ENCODE results near the gene PER1. TPM values are rescaled to one million over a fixed set of nuclear protein-coding genes. Genes with fewer than 3 reads are reported as not detected.

PER1 gene
- total and polyA plus RNA-seq, 10 of the 15 experiments (the other 5 are each of a cell fraction or from before 2014, with no cell fraction given): 0.02 to 25.1 (median 5.4) TPM

- TF ChIP-seq BACH1 (IDR thresholded peaks at IDR 0.05; ENCODE audit: borderline replicate concordance): peak; percentile 93
- TF ChIP-seq IKZF1 (conservative IDR thresholded peaks at IDR 0.05): peak; percentile 69
These were observed 10.2 kb upstream of the PER1 start, which contains the start of gene VAMP2 (continued) for GRCh38 chr17:8162233-8162996.

- peaks cover 0 to 5% of the 10 kb centered on the region in 2 experiments; a peak in 1 of 4 replicates for H3K36me3 ChIP-seq (ENCODE audit: control insufficient read depth in 2 of 2, insufficient read depth in 2 of 2, low read length in 1 of 2)
- DNase-seq (ENCODE audit: low read depth, low spot score): no peak
- TF ChIP-seq DPF2 (IDR thresholded peaks at IDR 0.05) (no peak), POLR2A (IDR thresholded peaks at IDR 0.05; ENCODE audit: low read depth, low read length) (peak; percentile 66), POLR2AphosphoS5 (IDR thresholded peaks at IDR 0.05; ENCODE audit: low read length) (peak; percentile 25; the same call in 1 of the 2 replicates)
- H2AFZ ChIP-seq (ENCODE audit: control insufficient read depth, low read depth, low read length): no peak overlapping the region
- H3K27ac ChIP-seq (ENCODE audit: control insufficient read depth, insufficient read depth): peak overlapping the region; percentile 87
- H4K20me1 ChIP-seq (ENCODE audit: control insufficient read depth, insufficient read depth): no peaks in the 10 kb centered on the region
- peaks cover 24% of the 10 kb centered on the region for H3K79me2 ChIP-seq (ENCODE audit: control insufficient read depth, insufficient read depth, low read length)
- 47% methylated on average over 19 of the region's 19 CpGs for WGBS (ENCODE audit: insufficient coverage, insufficient replicate concordance, low lambda C conversion rate, missing lambda C conversion rate)
- ChIA-PET SMC1A (ENCODE audit: uncharacterized antibody, unreplicated experiment) (interaction anchor here (0.7 to 2.7 kb wide), 12 partner anchors 11 to 139 kb away, joined by 3 to 15 read pairs (median 4); no protein-coding TSS in a partner anchor), RAD21 (ENCODE audit: unreplicated experiment) (interaction anchor here (1.1 to 2.2 kb wide), 4 partner anchors 35 to 60 kb away, joined by 3 to 9 read pairs (median 4); no protein-coding TSS in a partner anchor), CTCF (interaction anchor here (0.8 to 2.3 kb wide), 11 partner anchors 12 to 172 kb away, joined by 3 to 11 read pairs (median 5); no protein-coding TSS in a partner anchor), POLR2A (interaction anchor here (0.9 to 2.6 kb wide), 5 partner anchors 9 to 25 kb away, joined by 3 to 12 read pairs (median 4); partner anchors contain the start of gene PER1)
- no peaks in the 10 kb centered on the region for H3K9me3 ChIP-seq (replicated peaks; ENCODE audit: control insufficient read depth, insufficient read depth, low read length)
- intact Hi-C loops (cut with micrococcal nuclease; ENCODE audit: unreplicated experiment) (loop anchor here (5.0 kb wide), 1 partner anchor 99 kb away; no protein-coding TSS in a partner anchor), in situ Hi-C loops (cut with MboI) (no loop called here)
- H3K4me1 ChIP-seq (ENCODE audit: control insufficient read depth, insufficient read depth, low read length): peaks cover 33% of the 10 kb centered on the region
- peak overlapping the region; percentile 100 for H3K4me2 ChIP-seq (ENCODE audit: control insufficient read depth, insufficient read depth)
- peak overlapping the region; percentile 91 for H3K9ac ChIP-seq (ENCODE audit: control insufficient read depth, insufficient read depth, low read length)
- ATAC-seq: peak; percentile 3
- peak overlapping the region; percentile 95 for H3K4me3 ChIP-seq
- H3K27me3 ChIP-seq (replicated peaks in 1 of 2; ENCODE audit: control insufficient read depth in 2 of 2, insufficient read depth in 2 of 2, low read length in 1 of 2): no peaks in the 10 kb centered on the region
- FAIRE-seq: no peak
- TSS peak; percentile 82 for BruUV-seq (replicated peaks)
These were observed 9.4 kb upstream of the PER1 start for GRCh38 chr17:8161289-8162232.
